K562 (cell line): ENCODE results near the gene PBX1.

Source experiments
- HNRNPLL ChIP-seq: fragments of 200-400 bp; formaldehyde crosslinking; IDR thresholded peaks from 2 replicates; pipeline ENCODE4 v1.6.1; 2017; ENCODE audit warnings: low read length, low read depth, mild to moderate bottlenecking; ENCODE audit not compliant: poor library complexity, severe bottlenecking
- SRSF3 ChIP-seq: fragments of 200-400 bp; formaldehyde crosslinking; IDR thresholded peaks from 2 replicates; pipeline ENCODE4 v1.6.1; 2016; ENCODE audit warnings: mild to moderate bottlenecking, low read length, moderate library complexity; ENCODE audit not compliant: insufficient read depth
- STAT5A ChIP-seq: IDR thresholded peaks from 2 replicates; pipeline ENCODE4 v1.6.1; 2012; ENCODE audit warnings: low read length, inconsistent platforms, borderline replicate concordance
- TBL1XR1 ChIP-seq, 2 experiments: IDR thresholded peaks; 2 replicates each; pipeline ENCODE4 v1.6.1; 2012; ENCODE audit warnings: improper control_type of control experiment in 2 of 2, low read length in 2 of 2, mild to moderate bottlenecking in 1 of 2
- YY1 ChIP-seq, 3 experiments: IDR thresholded peaks; 2 replicates each; pipeline ENCODE4 v1.6.1; 2011; ENCODE audit warnings: low read length in 2 of 3, mild to moderate bottlenecking in 2 of 3, moderate library complexity in 2 of 3, borderline replicate concordance in 1 of 3, control low read depth in 1 of 3, low read depth in 1 of 3; ENCODE audit not compliant: insufficient read depth in 3 of 3, insufficient replicate concordance in 2 of 3, control insufficient read depth in 1 of 3, insufficient read length in 1 of 3; ENCODE audit errors: extremely low read depth in 1 of 3

- TF ChIP-seq TBL1XR1 (IDR thresholded peaks at IDR 0.05; ENCODE audit: low read length in 2 of 2) (no peak), HNRNPLL (no peak), YY1 (IDR thresholded peaks at IDR 0.05; ENCODE audit: borderline replicate concordance in 1 of 3, control insufficient read depth in 1 of 3, extremely low read depth in 1 of 3, insufficient read depth in 3 of 3, insufficient read length in 1 of 3, insufficient replicate concordance in 2 of 3, low read depth in 1 of 3, low read length in 2 of 3) (no peak), SRSF3 (no peak), STAT5A (no peak)
These were observed 187.6 kb downstream of the PBX1 start for GRCh38 chr1:164746632-164747031.
